K562 (cell line): Measurements from ENCODE around the gene TUBB2A. TPM values are rescaled to one million over a fixed set of nuclear protein-coding genes. Genes with fewer than 3 reads are reported as not detected.

Experiments used
- BCL6 ChIP-seq: fragments of 250-450 bp; sonication (Bioruptor Pico); IDR thresholded peaks from 2 replicates; pipeline ENCODE4 v1.4.0; 2020
- BRCA1 ChIP-seq, 2 experiments: fragments of 450-650 bp in 1 of 2; sonication (generic) in 1 of 2; formaldehyde crosslinking in 1 of 2; IDR thresholded peaks; 2 replicates each; pipeline versions ENCODE4 v1.5.0 to v1.6.1; 2017 to 2020; ENCODE audit warnings: mild to moderate bottlenecking in 1 of 2, missing genetic modification reagents in 1 of 2
- BRD9 ChIP-seq: fragments of 450-650 bp; IDR thresholded peaks from 2 replicates; pipeline ENCODE4 v1.6.1; 2018; ENCODE audit warnings: low read depth; ENCODE audit not compliant: partially characterized antibody
- CBX1 ChIP-seq: sonication (generic); IDR thresholded peaks from 2 replicates; pipeline ENCODE4 v1.6.1; 2016; ENCODE audit warnings: antibody characterized with exemption, low read depth, mild to moderate bottlenecking
- CBX2 ChIP-seq: fragments of 200-600 bp; sonication (generic); IDR thresholded peaks from one replicate; pipeline ENCODE4 v1.6.1; 2012; ENCODE audit warnings: mild to moderate bottlenecking, low read length, inconsistent platforms; ENCODE audit not compliant: insufficient read depth, poor library complexity, severe bottlenecking
- DDX20 ChIP-seq: fragments of 450-650 bp; IDR thresholded peaks from 2 replicates; pipeline ENCODE4 v1.6.1; 2016; ENCODE audit warnings: missing genetic modification characterization, low read depth, mild to moderate bottlenecking, missing compliant biosample characterization, moderate library complexity
- ELF2 ChIP-seq: fragments of 250-450 bp; sonication (Bioruptor Pico); IDR thresholded peaks from 2 replicates; pipeline ENCODE4 v1.5.0; 2021; ENCODE audit warnings: mild to moderate bottlenecking
- EP400 ChIP-seq: fragments of 450-650 bp; IDR thresholded peaks from 2 replicates; pipeline ENCODE4 v1.6.1; 2017; ENCODE audit warnings: antibody characterized with exemption, mild to moderate bottlenecking, moderate library complexity
- ETV1 ChIP-seq: fragments of 450-650 bp; conservative IDR thresholded peaks from 2 replicates; pipeline ENCODE4 v1.6.1; 2016; ENCODE audit warnings: missing genetic modification characterization, control low read depth, low read depth, missing compliant biosample characterization
- HDAC8 ChIP-seq: fragments of 450-650 bp; IDR thresholded peaks from 2 replicates; pipeline ENCODE4 v1.6.1; 2016; ENCODE audit warnings: mild to moderate bottlenecking, missing genetic modification characterization, moderate library complexity, missing compliant biosample characterization
- HNRNPL ChIP-seq: fragments of 200-400 bp; formaldehyde crosslinking; IDR thresholded peaks from 2 replicates; pipeline ENCODE4 v1.6.1; 2017; ENCODE audit warnings: low read depth, mild to moderate bottlenecking, low read length
- HOXB6 ChIP-seq: fragments of 250-450 bp; sonication (Bioruptor Pico); IDR thresholded peaks from 2 replicates; pipeline ENCODE4 v1.5.1; 2022; ENCODE audit warnings: mild to moderate bottlenecking, borderline replicate concordance
- MCM7 ChIP-seq, 2 experiments: fragments of 450-650 bp; IDR thresholded peaks; 2 replicates each; pipeline ENCODE4 v1.6.1; 2016 to 2018
- MTF1 ChIP-seq: fragments of 250-450 bp; sonication (Bioruptor Pico); IDR thresholded peaks from 2 replicates; pipeline ENCODE4 v1.9.0; 2021; ENCODE audit warnings: moderate library complexity, mild to moderate bottlenecking, inconsistent platforms, borderline replicate concordance
- PTRF ChIP-seq: fragments of 450-650 bp; IDR thresholded peaks from 2 replicates; pipeline ENCODE4 v1.6.1; 2016; ENCODE audit warnings: mild to moderate bottlenecking, missing genetic modification characterization, missing compliant biosample characterization
- RAD51 ChIP-seq: fragments of 450-650 bp; IDR thresholded peaks from 2 replicates; pipeline ENCODE4 v1.7.1; 2016; ENCODE audit warnings: low read depth, mild to moderate bottlenecking, borderline replicate concordance
- RFX7 ChIP-seq: fragments of 250-450 bp; sonication (Bioruptor Pico); IDR thresholded peaks from 2 replicates; pipeline ENCODE4 v1.5.1; 2021; ENCODE audit warnings: mild to moderate bottlenecking
- SMAD1 ChIP-seq: fragments of 150-350 bp; IDR thresholded peaks from 2 replicates; pipeline ENCODE4 v1.6.1; 2014; ENCODE audit warnings: low read length, low read depth; ENCODE audit not compliant: partially characterized antibody
- TBL1XR1 ChIP-seq, 2 experiments: IDR thresholded peaks; 2 replicates each; pipeline ENCODE4 v1.6.1; 2012; ENCODE audit warnings: improper control_type of control experiment in 2 of 2, low read length in 2 of 2, mild to moderate bottlenecking in 1 of 2
- TEAD1 ChIP-seq, 2 experiments: fragments of 450-650 bp in 1 of 2; sonication (generic) in 1 of 2; formaldehyde crosslinking; IDR thresholded peaks; 2 replicates each; pipeline versions ENCODE4 v1.4.0 to v1.8.0; 2020 to 2022; ENCODE audit warnings: mild to moderate bottlenecking in 2 of 2, missing genetic modification reagents in 1 of 2
- XRCC5 ChIP-seq: fragments of 200-400 bp; formaldehyde crosslinking; IDR thresholded peaks from 2 replicates; pipeline ENCODE4 v1.6.1; 2017; ENCODE audit warnings: low read depth, mild to moderate bottlenecking, low read length
- ZNF174 ChIP-seq: fragments of 250-450 bp; sonication (Bioruptor Pico); IDR thresholded peaks from 2 replicates; pipeline ENCODE4 v1.4.0; 2020; ENCODE audit warnings: mild to moderate bottlenecking
- ZNF224 ChIP-seq: sonication (generic); formaldehyde crosslinking; IDR thresholded peaks from 2 replicates; pipeline ENCODE4 v1.8.0; 2022; ENCODE audit warnings: mild to moderate bottlenecking, missing genetic modification reagents
- ZNF408 ChIP-seq: fragments of 250-450 bp; sonication (Bioruptor Pico); IDR thresholded peaks from 2 replicates; pipeline ENCODE4 v1.4.0; 2020; ENCODE audit warnings: low read depth, mild to moderate bottlenecking, moderate library complexity
- ZNF75A ChIP-seq: fragments of 450-650 bp; formaldehyde crosslinking; IDR thresholded peaks from 2 replicates; pipeline ENCODE4 v1.4.0; 2020; ENCODE audit warnings: mild to moderate bottlenecking
- ZNF76 ChIP-seq: fragments of 250-450 bp; sonication (Bioruptor Pico); IDR thresholded peaks from 2 replicates; pipeline ENCODE4 v1.4.0; 2020; ENCODE audit warnings: mild to moderate bottlenecking, moderate library complexity, borderline replicate concordance
- polyA plus RNA-seq, 8 experiments: library from polyadenylated mRNA; depleted of rRNA in 4 of 8; stranded (reverse) in 5 of 8; unstranded in 3 of 8; fragments of >200 nt; fragmentation: Nextera tagmentation in 2 of 8; fragmentation: Illumina TruSeq in 1 of 8; extraction: Ambion mirVana in 2 of 8; extraction: Trizol in 1 of 8; gene quantifications; 2 replicates each; pipeline versions ENCODE4 v1.2.1 to v1.2.3, GENCODE V29; 2011 to 2014; ENCODE audit warnings: inconsistent platforms in 1 of 8, missing spikeins in 1 of 8
- total RNA-seq, 7 experiments: library from RNA; depleted of rRNA in 6 of 7; stranded (reverse); fragments of >200 nt in 6 of 7; fragmentation: Illumina TruSeq in 2 of 7; extraction: Trizol in 2 of 7; gene quantifications; 2 replicates each; pipeline versions ENCODE4 v1.2.1 to v1.2.3, GENCODE V29; 2011 to 2021; ENCODE audit warnings: low replicate concordance in 1 of 7
- TF ChIP-seq, protein P1 (sequence below): fragments of 450-650 bp; formaldehyde crosslinking; IDR thresholded peaks from 2 replicates; pipeline ENCODE4 v1.4.0; 2020; ENCODE audit warnings: mild to moderate bottlenecking, moderate library complexity
- TF ChIP-seq, protein P2 (sequence below): fragments of 450-650 bp; IDR thresholded peaks from 2 replicates; pipeline ENCODE4 v1.6.1; 2016
- TF ChIP-seq, protein P3 (sequence below): fragments of 450-650 bp; conservative IDR thresholded peaks from 2 replicates; pipeline ENCODE4 v1.6.1; 2016; ENCODE audit warnings: missing genetic modification characterization, low read depth, mild to moderate bottlenecking, missing compliant biosample characterization, moderate library complexity

Gene TUBB2A
- total and polyA plus RNA-seq, 9 of the 15 experiments (the other 6 are each of a cell fraction or from before 2014, with no cell fraction given), result 3.6 to 92.1 (median 45.6) TPM

DNA sequence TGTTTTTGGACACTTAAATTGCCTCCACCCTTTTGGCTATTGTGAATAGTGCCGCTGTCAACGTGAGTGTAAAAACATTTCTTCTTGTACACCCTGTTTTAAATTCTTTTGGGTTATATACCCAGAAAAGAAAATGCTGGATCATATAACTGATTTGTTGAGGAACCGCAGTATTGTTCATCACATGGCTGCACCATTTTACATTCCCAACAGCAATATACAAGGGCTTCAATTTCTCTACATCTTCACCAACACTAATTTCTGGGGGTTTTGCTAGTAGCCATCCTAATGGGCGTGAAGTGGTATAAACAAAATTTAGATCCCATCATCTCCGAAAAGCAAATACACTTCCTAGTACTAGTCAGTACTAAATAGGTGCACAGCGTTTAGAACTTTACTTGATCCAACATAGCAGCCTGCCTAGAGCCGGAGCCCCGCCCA, 39.4 kb downstream of the TUBB2A start (continued):
- TF ChIP-seq BRD9 (peak; percentile 14), ZNF408 (no peak), TEAD1 (CRISPR knock-in tag; IDR thresholded peaks at IDR 0.05) (no peak), BRCA1 (IDR thresholded peaks at IDR 0.05) (no peak), BRCA1 (CRISPR knock-in tag; IDR thresholded peaks at IDR 0.05) (no peak), EP400 (no peak; the same call in 1 of the 2 replicates), CBX2 (no peak), RFX7 (CRISPR knock-in tag) (0 out of 2 replicates have a peak, but pooled peaks have one; percentile 74), DDX20 (no peak), HDAC8 (tag) (no peak), MTF1 (CRISPR knock-in tag) (no peak), ZNF75A (no peak), PTRF (tag) (no peak), CBX1 (peak; percentile 77; the same call in 1 of the 2 replicates), TBL1XR1 (IDR thresholded peaks at IDR 0.05; ENCODE audit: low read length in 2 of 2) (peak in 1 of 2 experiments; percentile 66; a peak in 1 of 4 replicates), ZNF174 (CRISPR knock-in tag) (no peak), HOXB6 (CRISPR knock-in tag) (no peak), ZNF224 (CRISPR knock-in tag) (no peak), SMAD1 (peak; percentile 26), ETV1 (tag) (0 out of 2 replicates have a peak, but pooled peaks have one; percentile 16), XRCC5 (0 out of 2 replicates have a peak, but pooled peaks have one; percentile 46), ELF2 (peak; percentile 9; the same call in 1 of the 2 replicates), MCM7 (IDR thresholded peaks at IDR 0.05) (no peak), BCL6 (CRISPR knock-in tag) (no peak), ZNF76 (CRISPR knock-in tag) (no peak), RAD51 (no peak), HNRNPL (no peak)
- TF ChIP-seq, protein P1, sequence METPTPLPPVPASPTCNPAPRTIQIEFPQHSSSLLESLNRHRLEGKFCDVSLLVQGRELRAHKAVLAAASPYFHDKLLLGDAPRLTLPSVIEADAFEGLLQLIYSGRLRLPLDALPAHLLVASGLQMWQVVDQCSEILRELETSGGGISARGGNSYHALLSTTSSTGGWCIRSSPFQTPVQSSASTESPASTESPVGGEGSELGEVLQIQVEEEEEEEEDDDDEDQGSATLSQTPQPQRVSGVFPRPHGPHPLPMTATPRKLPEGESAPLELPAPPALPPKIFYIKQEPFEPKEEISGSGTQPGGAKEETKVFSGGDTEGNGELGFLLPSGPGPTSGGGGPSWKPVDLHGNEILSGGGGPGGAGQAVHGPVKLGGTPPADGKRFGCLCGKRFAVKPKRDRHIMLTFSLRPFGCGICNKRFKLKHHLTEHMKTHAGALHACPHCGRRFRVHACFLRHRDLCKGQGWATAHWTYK (CRISPR knock-in tag), result no peak
- TF ChIP-seq, protein P2, sequence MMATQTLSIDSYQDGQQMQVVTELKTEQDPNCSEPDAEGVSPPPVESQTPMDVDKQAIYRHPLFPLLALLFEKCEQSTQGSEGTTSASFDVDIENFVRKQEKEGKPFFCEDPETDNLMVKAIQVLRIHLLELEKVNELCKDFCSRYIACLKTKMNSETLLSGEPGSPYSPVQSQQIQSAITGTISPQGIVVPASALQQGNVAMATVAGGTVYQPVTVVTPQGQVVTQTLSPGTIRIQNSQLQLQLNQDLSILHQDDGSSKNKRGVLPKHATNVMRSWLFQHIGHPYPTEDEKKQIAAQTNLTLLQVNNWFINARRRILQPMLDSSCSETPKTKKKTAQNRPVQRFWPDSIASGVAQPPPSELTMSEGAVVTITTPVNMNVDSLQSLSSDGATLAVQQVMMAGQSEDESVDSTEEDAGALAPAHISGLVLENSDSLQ, result no peak
- TF ChIP-seq, protein P3, sequence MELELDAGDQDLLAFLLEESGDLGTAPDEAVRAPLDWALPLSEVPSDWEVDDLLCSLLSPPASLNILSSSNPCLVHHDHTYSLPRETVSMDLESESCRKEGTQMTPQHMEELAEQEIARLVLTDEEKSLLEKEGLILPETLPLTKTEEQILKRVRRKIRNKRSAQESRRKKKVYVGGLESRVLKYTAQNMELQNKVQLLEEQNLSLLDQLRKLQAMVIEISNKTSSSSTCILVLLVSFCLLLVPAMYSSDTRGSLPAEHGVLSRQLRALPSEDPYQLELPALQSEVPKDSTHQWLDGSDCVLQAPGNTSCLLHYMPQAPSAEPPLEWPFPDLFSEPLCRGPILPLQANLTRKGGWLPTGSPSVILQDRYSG (tag), result no peak
